ENCODE results near the gene ITPKC.

ITPKC gene

DNA sequence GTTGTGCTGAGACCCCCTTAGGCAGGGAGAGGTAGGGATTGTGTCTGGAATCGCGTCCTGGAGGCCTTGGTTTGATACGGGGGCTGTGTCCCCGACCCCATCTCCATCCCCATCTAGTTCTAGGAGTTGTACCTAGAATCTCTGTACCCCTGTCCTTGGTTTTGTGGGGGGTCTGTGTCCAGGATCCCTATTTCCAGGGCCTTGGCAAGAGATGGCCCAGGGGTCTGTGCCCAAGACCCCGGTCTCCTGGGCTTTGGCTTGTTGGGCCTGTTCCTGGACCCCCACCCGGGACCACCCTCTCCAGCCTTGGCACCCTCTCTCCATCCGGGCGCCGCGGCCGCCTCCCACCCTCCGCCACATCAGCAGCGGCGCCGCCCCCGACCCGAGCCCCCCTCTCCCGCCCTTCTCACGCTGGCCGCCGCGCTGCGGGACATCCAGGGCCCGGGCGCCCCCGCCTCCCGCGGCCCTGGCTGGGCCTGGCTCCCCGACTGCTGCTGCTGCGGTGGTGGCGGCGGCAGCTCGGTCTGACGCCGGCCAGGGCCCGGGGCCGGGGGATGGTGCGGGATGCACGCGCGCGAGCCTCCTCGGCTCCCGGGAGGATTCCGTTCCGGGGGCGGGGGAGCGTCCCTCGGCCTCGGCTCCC, 26.7 kb upstream of the ITPKC start, which contains the start of gene NUMBL:
TSS of gene NUMBL (minus strand) at position 602 of the 643 bp plus-strand sequence. CDS start at position 434, 168 bp downstream.
- DNase-seq (ENCODE audit: low spot score): peak; percentile 17

DNA sequence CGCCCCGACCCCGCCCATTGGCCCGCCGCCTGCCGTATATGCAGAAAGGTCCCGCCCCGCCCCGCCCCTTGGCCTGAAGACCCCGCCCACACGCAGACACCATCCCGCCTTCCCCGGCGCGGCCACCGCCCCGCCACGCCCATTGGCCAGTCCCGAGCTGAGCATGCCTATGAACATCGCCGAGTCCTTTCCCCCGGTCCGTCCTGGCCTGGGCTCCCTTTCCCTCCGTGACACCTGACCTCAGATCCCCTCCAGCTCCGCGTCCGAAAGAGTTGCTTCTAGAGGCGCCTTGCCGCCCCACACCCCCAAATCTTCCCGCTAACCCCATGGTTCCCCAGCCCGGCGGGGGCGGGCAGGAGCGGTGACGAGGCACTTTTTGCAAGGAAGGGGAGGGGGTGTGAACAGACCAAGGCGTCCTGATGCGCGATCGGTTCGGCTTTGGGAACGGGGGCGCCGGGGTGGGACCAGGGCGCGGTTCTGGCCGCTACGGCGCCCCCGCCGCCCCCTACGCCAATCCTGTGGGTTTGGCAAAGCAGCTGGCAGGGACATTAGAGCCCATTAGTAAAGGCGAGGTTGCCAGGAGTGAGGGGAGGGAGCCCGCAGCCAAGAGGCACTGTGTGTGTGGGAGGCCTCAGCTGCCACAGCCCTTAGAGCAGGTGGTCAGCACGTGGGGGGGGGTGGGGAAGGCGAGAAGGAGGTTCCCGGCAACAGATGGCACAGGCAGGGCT, 26.1 kb upstream of the ITPKC start:
- peak; percentile 87 for DNase-seq (ENCODE audit: low spot score)

DNA sequence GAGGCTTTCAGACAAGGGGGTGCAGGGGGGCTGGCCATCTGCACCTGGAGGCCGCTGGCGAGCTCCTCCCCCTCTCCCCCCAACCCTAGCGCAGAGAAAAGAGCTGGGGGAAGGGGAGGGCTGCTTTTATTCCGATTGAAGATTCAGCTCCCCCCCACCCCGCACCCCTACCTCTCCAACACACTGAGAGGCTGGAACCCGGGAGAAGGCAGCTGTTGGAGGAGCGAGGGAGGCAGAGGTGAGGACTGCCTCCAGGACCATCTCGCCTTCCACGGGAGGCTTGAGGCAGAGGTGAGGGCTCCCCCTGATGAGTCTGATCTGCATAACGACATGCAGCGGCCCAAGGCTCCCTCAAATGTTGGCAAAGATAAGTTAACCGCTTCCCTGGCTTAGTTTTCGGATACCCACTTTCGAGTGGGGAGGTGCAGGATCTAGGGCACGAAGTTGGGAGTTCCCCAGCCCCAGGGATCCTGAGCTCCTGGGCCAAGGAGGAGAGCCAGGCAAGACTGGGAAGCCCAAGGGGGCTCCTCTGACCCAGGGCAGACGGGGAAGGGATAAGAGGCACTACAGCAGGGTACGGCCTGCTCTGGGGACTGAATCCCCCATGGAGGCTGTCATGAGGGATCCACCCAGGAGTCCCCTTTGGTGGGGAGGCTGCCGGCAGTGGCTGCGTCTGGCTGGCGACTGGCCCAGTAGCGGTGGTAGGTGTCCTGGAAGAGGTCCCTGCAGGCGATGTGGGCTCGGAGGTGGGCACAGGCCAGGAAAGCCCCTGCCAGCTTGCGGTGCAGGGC, 25.3 kb upstream of the ITPKC start:
- no peak for DNase-seq (ENCODE audit: low spot score)

DNA sequence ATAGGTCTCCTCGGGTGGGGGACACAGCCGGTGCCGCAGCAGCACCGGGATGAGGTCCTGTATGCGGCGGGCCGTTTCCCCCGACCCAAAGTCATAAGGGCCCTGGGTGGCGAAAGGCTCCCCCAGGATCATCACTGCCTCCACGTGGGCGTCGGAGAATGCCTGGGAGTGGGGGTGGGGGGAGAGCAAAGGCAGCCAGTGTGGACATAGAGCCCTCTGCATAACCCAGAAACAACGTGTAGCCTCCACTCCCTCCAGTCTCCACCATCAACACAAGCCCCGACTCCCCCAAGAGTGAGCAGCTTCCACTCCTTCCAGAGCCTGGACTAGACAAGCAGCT, 24.7 kb upstream of the ITPKC start:
- no peak for DNase-seq (ENCODE audit: low spot score)

DNA sequence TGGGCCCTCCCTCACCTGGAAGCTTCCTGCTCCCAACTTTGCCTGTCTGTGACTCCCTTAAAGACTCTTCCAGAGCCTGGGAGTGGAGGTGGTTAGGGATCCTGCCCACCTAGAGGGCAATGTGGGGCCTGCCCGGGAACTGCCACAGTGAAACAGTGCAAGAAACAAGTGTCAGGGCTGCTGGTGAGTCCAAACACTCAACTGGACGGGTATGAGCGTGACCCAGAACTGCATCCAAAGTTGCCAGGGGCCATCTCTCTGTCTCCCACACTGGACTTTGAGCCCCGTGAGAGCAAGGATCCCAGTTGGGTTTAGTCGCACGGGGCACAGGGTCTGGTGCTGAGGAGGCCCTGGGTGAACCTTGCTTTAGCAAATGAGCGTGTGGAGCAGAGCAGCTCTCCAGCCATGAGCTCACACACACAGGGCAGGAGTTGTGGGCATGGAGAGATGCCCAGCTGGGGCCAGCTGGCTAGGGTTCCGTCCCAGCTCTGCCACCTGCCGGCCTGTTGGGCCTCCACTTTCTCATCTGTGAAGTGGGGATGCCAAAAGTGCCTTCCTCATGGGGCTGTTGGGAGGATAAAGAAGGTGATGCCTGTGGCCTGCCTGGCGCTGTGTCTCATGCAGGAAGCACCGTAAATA, 23.6 kb upstream of the ITPKC start:
- no peak for DNase-seq (ENCODE audit: low spot score)

DNA sequence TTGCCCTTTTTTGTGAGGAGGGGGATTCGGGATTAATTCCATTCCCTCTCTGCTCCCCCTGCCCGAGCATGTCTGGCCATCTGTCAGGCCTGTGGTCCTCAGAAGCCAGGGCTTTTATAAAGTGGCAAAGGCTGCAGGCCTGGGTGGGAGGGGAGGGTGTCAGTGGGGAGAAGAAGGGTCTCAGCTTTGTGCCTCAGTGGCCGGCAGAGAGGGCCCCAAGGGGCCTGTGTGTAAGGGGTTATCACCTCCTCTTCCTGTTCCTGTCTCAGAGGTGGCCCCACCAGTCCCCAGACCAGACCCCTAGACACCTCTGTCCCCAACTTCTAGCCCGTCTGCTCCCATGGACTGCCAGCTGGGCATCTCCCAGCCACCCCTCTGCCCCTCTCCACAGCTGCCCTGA, 23.0 kb upstream of the ITPKC start:
- DNase-seq (ENCODE audit: low spot score): no peak

DNA sequence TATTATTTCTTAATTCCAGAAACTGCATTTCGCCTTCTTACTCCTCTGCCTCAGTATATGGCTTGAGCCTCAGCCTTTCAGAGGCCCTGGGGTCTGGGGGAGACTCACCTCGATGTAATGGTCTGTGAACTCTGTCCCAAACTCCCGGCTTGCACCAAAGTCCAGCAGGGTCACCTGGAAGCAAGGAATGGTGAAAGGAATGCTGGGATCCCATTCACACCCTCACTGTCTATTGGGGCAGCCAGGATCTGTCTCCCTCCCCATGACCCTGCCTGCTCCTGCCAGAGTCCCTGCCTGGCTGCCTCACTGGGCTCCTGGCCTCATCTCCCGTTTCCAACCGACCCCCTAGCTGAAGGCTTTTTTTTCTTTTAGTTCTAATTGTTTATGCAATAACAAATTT, 21.0 kb upstream of the ITPKC start:
- DNase-seq (ENCODE audit: low spot score): no peak

DNA sequence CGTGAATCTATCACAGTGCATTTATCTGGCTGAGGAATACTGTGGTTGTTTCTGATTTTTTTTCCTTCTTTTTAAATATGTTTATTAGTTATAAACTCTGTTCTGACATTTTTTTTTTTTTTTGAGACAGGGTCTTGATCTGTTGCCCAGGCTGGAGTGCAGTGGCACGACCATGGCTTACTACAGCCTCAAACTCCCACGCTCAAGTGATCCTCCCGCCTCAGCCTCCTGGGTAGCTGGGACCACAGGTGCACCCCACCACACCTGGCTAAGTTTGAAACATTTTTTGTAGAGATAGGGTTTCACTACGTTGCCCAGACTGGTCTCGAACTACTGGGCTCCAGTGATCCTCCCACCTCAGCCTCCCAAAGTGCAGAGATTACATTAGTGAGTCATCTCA, 19.9 kb upstream of the ITPKC start:
- DNase-seq (ENCODE audit: low spot score): no peak

DNA sequence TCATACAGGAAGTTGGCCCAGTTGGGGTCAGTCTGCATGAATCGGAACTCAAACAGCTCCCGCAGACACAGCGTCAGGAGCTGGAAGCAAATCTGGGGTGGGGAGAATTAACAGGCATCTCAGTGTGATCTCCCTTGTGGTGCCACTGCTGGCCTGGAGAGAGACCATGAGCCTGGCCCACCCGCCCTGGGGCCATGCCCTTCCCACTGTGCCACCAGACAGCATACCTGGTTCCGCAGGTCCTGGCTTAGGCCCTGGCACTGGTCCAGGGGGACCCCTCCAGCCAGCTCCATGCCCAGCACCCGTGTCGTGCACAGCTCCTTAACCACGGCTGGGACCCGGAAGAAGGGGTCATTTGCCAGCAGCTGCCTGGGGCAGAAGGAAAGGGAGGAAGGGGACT, 16.8 kb upstream of the ITPKC start:
- DNase-seq (ENCODE audit: low spot score): no peak

DNA sequence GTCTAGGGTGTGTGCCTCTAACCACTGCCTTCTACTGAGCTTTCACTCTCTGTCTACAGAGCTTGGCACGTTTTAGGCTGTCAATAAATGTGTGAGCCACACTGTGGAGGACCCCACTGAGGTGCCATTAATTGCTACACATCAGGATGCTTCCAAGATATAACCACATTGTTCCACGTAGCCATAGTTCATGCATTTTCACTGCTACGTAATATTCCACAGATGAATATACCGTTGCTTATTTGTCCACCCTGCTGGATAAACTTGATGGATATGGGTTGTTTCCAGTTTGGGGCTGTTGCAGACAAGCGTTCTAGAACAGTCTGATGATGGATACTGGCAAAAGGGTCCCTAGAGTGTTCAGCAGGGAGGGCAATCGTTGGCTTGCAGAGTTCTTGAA, 15.2 kb upstream of the ITPKC start:
- DNase-seq (ENCODE audit: low spot score): no peak

DNA sequence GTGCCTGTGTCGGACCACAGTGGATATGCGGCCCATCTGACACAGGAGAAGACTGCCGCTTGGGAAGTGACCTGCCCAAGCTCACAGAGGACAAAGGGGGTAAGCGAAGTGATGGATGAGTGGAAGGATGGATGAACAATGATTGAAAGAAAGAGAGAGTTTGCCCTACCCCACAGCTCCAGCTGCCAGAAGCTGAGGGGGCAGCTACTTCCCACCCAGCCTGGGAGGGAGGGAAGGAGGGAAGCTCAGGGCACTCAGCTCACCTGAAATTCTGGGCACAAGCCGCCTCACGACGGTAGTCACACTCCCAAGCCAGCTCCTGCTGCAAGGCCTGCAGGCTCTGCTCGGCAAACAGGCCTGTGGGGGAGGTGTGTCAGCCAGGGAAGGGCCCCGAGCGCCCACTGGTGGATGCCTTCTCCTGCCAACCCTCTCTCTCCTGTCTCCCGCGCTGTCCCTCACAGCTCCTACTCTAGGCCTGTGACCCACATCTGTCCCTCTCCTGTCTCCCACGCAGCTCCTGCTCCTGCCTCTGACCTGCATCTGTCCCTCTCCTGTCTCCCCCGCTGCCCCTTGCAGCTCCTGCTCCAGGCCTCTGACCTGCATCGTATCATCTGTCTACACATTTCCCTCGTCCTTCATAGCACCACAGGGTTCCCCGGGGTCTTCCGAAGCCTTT, 14.4 kb upstream of the ITPKC start:
- peak; percentile 80 for DNase-seq (ENCODE audit: low spot score)

DNA sequence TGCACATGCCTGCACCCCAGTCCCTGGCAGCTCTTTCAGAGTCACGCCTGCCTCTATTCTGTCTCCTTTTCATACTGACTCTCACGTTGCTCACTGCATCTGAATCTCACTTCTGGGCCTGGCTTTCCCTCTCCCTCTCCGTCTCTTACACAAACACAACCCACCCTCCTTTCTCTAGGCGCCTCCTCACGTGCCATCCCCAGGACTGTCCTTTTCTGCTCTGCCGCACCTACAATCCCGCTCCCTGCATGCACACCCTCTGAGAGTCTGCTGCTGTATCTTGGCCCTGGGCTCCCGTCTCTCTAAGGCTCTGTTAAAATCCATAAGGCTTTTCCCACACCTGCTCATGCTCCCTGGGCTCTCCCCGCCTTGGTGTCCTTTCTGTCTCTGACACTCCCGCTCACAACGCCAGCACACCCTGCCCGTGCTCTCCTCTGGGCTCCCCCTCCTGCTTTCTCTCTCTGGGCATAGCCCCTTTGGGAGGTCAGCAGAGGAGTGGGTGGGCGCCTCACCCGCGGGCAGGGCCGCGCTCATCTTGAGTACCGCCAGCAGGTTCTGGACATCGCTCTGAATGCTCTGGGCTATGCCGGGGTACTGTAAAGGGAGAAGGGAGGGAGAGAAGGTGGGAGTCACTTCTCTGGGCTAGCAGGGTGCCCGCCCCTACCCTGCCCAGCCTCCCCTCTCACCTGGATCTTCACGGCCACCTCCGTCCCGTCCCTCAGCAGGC, 13.7 kb upstream of the ITPKC start:
- no peak for DNase-seq (ENCODE audit: low spot score)

DNA sequence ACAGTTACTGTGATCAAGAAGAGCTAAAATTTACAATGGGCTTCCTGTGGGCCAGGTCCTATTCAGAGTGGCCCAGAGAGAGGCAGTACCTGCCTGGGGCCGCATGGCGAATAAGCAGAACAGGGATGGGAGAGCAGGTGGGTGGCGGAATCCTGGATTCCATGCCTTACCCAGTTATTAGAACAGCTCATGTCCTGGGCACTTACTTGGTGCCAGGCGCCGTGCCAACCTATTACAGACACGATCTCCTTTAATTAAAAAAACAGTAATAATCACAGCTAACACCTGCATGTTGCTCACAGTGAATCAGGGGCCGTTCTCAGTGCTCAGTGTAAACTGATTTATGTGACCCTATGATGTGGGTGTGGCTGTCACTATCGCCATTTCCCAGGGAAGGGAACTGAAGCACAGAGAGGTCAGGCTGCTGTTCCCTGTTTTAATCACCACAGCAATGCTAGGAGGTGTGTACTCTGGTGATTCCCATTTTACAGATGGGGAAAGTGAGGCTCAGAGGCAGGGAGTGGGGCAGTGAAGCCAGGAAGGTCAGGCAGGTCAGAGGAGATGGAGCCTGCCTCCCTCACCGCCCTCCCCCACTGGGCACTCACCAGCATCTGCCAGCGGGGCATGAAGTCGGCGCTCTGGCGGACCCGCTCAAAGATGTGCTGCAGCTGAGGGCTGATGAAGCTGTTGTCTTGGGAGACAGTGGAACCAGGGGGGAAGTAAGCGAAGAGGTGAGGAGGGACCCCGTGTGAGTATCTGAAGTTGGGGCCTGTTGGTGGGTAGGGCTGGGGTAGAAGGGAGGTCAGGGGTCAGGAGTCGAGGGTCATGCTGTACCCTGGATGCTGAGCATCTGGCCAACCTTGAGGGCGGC, 12.2 kb upstream of the ITPKC start:
- no peak for DNase-seq (ENCODE audit: low spot score)

DNA sequence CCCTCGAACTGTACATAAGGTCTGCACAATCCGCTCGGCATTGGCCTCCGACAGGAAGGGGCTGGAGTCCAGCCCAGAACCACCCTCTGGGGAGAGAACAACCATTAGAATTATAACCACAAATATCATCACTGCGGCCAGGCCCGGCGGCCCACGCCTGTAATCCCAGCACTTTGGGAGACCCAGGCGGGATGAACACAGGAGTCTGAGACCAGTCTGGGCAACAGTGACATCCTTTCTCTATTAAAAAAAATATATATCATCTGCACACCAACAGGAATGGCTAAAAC, 11.6 kb upstream of the ITPKC start:
- DNase-seq (ENCODE audit: low spot score): no peak

DNA sequence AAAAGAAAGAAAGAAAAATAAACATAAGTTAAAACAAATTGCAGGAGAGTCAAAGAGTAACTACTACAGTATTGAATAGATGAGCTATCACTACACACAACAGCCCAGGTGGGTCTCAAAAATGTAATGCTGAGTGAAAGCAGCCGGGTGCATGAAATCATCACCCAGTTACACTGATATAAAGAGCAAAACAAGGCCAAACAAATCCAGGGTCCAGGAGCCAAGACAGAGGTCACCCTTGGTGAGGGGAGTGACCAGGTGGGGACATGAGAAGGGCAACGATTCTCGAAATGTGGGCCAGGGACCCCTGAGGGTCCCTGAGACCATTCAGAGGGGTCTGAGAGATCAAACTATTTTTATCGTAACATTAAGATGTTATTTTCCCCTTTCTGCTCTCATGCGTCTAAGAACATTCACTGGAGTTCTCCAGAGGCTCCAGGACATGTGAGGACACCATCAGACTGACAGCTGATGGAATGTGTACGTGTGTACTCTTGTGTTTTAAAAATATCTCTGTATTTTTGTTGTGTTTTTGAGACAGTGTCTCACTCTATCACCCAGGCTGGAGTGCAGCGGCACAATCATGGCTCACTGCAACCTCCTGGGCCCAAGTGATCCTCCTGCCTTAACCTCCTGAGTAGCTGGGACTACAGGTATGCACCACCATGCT, 10.8 kb upstream of the ITPKC start:
- no peak for DNase-seq (ENCODE audit: low spot score)

DNA sequence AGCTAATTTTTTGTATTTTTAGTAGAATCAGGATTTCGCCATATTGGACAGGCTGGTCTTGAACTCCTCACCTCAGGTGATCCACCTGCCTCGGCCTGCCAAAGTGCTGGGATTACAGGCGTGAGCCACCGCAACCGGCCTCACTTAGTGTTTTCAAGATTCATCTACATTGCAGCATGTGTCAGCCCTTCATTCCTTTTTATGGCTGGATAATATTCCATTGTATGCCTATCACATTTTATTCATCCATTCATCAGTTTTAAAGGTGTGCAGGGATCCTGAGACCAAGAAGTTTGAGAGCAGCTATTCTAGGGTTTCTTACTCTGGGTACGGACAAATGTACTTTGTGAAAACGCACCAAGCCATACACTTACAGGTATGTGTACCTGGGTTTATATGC, 9.3 kb upstream of the ITPKC start:
- no peak for DNase-seq (ENCODE audit: low spot score)

DNA sequence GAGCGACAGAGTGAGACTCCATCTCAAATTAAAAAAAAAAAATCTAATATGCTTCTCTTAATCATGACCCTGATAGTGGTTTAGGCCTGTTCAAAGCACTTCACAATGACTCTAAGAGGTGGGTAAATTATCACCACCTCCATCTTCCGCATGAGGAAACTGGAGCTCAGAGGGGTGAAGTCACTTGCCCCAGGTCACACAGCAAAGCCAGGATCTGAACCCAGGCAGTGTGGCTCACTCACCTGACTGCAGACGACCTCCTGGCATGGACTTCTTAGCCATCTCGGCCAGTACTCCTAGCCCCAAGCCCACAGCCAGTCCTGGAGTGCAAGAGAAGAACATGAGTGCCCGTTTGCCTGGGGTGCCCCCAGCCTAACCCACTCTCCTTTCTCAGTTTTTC, 7.1 kb upstream of the ITPKC start:
- DNase-seq (ENCODE audit: low spot score): no peak

DNA sequence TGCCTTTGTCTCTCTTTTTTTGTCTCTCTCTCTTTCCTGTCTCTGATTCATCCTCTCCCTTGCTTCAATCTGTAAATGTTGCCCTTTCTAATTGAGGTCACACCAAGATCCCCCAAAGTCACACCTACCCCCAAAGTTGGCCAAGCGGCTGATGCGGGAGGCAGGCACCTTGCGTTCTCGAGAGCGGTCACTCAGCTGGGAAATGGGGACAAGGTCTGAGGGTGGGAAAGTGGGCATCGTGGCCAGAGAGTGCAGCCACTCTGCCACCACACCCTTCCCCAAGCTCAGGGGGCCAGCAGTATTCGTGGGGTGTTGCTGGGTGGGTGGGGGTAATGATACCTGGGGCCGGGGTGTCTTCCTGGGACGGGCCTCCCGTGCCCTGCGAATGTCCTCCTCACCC, 3.0 kb upstream of the ITPKC start:
- no peak for DNase-seq (ENCODE audit: low spot score)

DNA sequence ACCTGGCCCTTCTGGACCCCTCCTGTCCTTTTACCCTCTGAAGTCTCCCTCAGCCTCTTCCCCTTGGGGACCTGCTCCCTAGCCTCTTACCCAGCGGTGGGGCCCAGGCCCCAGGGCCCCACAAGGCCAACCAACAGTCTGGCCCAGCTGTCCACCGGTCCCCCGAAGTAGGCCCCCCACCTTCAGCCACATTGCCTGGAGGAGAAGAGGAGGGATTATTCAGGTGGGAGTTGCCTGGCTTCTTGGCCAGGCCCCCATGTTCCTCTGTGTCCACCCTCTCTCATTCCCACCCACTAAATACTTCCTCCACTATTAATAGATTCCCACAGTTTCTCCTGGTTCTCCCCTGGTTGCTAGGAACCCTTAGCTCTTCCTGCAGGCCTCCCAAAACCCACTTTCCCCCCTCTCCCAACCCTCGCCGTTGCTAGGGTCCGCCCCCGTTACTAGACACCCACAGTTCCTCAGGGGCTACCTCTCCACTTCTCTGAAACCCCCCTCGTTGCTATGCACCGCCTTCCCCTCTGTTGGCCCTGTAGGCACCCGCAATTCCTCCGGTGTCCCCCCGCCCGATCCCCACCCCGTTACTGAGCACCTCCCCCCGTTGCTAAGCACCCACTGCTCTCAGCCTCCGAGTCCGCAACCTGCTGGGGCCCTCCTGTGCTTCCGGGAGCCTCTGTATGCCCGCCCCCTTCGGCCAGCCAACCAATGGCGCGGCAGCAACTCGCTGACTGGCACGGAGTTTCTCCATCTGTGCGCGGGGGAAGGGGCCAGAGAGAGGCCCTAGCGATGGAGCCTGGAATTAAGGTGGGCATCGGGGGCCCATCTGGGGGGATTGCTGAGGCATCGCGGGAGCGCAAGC, 2.2 kb upstream of the ITPKC start:
- peak; percentile 90 for DNase-seq (ENCODE audit: low spot score)
